Activated CD8-positive, alpha-beta memory T cell treated with anti-CD3 and anti-CD28 coated beads for 24 hours (primary cell): ENCODE results near the gene CRACR2B.

ENCODE experiments used
- DNase-seq: peaks from one replicate; pipeline ENCODE4 v3.0.0-alpha.2; 2020

CRACR2B gene

GRCh38 chr11:870127-870413, 42.4 kb downstream of the CRACR2B start:
- no peak for DNase-seq

GRCh38 chr11:870418-870817, 42.7 kb downstream of the CRACR2B start:
- no peak for DNase-seq

- DNase-seq = no peak
Observed at GRCh38 chr11:871472-871871, 43.8 kb downstream of the CRACR2B start.

- no peak for DNase-seq
Observed at GRCh38 chr11:872799-873198, 45.1 kb downstream of the CRACR2B start.

- no peak for DNase-seq
Observed at GRCh38 chr11:873706-874105, 46.0 kb downstream of the CRACR2B start.

- DNase-seq = no peak
Observed at GRCh38 chr11:875203-875602, 47.5 kb downstream of the CRACR2B start.

- DNase-seq = no peak
Observed at GRCh38 chr11:875769-876301, 48.1 kb downstream of the CRACR2B start.

- no peak for DNase-seq
Observed at GRCh38 chr11:876545-876944, 48.8 kb downstream of the CRACR2B start.

- DNase-seq = no peak
Observed at GRCh38 chr11:877565-877964, 49.8 kb downstream of the CRACR2B start.

GRCh38 chr11:880447-880846, 52.7 kb downstream of the CRACR2B start:
- DNase-seq = no peak
